OCI-LY1 (cell line): ENCODE data around the gene ASCL2.

Experiments
- EZH2 ChIP-seq: fragments of 200-600 bp; sonication (generic), shearing (Covaris generic); IDR thresholded peaks from 2 replicates; pipeline ENCODE4 v1.8.0; 2017; ENCODE audit warnings: borderline replicate concordance, mixed run types, mild to moderate bottlenecking, antibody characterized with exemption, low read length, moderate library complexity, mixed read lengths
- TF ChIP-seq, protein P1 (sequence below): fragments of 200-600 bp; sonication (generic), shearing (Covaris generic); IDR thresholded peaks from 2 replicates; pipeline ENCODE4 v1.5.1; 2017; ENCODE audit warnings: mild to moderate bottlenecking, antibody characterized with exemption, low read length, moderate library complexity, mixed read lengths

DNA sequence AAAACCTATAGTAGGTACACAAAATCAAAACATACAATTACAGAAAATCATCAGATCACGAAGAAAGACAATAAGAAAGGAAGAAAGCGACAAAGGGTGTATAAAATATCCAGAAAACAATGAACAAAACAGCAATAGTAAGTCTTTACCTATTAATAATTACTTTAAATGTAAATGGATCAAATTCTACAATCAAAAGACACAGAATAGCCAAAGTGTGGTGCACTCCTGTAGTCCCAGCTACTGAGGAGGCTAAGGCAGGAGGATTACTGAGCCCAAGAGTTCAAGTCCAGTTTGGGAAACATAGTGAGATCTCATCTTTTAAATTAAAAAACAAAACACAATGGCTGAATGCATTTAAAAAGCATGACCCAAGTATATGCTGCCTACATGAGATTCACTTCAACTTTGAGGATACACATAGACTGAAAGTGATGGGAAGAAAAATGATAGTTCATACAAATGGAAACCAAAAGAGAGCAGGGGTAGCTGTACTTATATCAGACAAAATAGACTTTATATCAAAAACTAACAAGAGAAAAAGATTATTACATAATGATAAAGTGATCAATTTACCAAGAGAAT is 40.6 kb downstream of the ASCL2 start:
- TF ChIP-seq EZH2: no peak
- TF ChIP-seq, protein P1, sequence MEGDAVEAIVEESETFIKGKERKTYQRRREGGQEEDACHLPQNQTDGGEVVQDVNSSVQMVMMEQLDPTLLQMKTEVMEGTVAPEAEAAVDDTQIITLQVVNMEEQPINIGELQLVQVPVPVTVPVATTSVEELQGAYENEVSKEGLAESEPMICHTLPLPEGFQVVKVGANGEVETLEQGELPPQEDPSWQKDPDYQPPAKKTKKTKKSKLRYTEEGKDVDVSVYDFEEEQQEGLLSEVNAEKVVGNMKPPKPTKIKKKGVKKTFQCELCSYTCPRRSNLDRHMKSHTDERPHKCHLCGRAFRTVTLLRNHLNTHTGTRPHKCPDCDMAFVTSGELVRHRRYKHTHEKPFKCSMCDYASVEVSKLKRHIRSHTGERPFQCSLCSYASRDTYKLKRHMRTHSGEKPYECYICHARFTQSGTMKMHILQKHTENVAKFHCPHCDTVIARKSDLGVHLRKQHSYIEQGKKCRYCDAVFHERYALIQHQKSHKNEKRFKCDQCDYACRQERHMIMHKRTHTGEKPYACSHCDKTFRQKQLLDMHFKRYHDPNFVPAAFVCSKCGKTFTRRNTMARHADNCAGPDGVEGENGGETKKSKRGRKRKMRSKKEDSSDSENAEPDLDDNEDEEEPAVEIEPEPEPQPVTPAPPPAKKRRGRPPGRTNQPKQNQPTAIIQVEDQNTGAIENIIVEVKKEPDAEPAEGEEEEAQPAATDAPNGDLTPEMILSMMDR: no peak
